Measurements from ENCODE around the gene MACROH2A2.
"Not testable (repeated sequence)": the region's sequence is repeated elsewhere in the genome, so short reads cannot be mapped to it uniquely, and the experiment has no call there.

The MACROH2A2 gene

GRCh38 chr10:70052462-70053217 is at the start of gene MACROH2A2:
MACROH2A2 (plus strand) TSS chr10:70052846; CDS start chr10:70075659, 22,813 bp downstream.
- H3K27ac Mint-ChIP-seq, result peak within 1 kb of the TSS; percentile 55
- no peaks in the 10 kb centered on the region for H3K36me3 Mint-ChIP-seq (ENCODE audit: low read depth)
- H3K27me3 Mint-ChIP-seq, result peaks cover 48% of the 10 kb centered on the region
- no peaks in the 10 kb centered on the region for H3K9me3 Mint-ChIP-seq
- intact Hi-C loops (cut with micrococcal nuclease), result no loop called here
- peaks cover 16% of the 10 kb centered on the region for H3K4me1 Mint-ChIP-seq (ENCODE audit: low read depth)
- H3K4me3 Mint-ChIP-seq, result peak within 1 kb of the TSS; percentile 77

DNA sequence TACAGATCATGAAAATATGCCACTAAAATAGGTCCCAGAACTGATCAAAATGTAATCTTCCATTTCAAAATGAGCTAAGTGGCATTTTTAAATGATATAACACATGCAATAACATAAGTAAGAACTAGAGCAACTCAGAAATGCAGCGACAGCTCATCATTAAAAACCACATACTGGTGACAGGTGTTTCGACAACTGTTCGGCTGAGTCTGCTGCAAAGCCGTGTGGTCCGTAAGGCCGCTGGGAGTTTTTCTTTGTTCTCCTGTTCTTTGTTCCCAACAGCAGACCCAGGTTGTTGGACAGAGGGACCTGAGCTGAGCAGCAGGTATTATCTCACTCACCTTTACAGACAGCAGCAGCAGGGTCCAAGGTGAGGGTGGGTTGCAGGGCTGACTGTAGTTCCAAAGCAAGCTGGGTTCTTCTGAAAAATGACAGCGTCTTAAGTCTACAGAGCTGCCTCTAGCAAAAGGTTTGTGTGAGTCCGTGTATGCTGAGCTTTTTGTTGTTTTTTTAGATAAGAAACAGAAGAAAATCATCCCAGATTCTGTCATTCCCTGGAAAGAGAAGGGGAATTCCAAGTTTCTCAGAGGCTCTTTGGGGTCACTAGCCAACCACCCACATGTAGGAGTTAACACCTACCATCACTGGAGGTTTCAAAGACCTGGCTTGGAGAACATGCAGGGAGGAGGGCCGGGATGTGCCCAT is 45.4 kb upstream of the MACROH2A2 start:
- Mint-ChIP-seq H3K36me3 (ENCODE audit: low read depth) (no peaks in the 10 kb centered on the region), H3K27ac (no peak overlapping the region), H3K9me3 (no peaks in the 10 kb centered on the region), H3K27me3 (peaks cover 32% of the 10 kb centered on the region), H3K4me1 (ENCODE audit: low read depth) (no peaks in the 10 kb centered on the region), H3K4me3 (no peak overlapping the region)
- intact Hi-C loops (cut with micrococcal nuclease), result no loop called here

DNA sequence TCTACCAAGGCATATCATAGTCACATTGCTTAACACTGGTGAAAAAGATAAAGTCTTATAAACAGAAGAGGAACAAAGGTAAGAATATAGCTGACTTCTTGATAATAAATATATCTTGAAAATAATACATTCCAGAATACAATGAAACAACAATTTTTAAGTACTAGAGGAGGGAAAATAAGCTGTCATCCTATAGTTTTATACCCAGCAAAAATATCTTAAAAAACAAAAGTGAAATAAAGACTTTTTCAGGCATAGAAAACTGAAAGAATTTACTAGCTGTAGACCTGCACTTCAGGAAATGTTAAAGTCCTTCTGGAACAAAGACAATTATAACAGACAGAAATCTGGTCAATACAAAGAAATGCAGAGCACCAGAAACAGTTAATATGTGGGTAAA is 21.4 kb upstream of the MACROH2A2 start:
- no peaks in the 10 kb centered on the region for H3K4me1 Mint-ChIP-seq (ENCODE audit: low read depth)
- no peak overlapping the region for H3K27ac Mint-ChIP-seq
- H3K27me3 Mint-ChIP-seq, result peaks cover 19% of the 10 kb centered on the region
- peaks cover 16% of the 10 kb centered on the region for H3K9me3 Mint-ChIP-seq
- intact Hi-C loops (cut with micrococcal nuclease), result no loop called here
- no peak overlapping the region for H3K4me3 Mint-ChIP-seq
- H3K36me3 Mint-ChIP-seq (ENCODE audit: low read depth), result no peaks in the 10 kb centered on the region

DNA sequence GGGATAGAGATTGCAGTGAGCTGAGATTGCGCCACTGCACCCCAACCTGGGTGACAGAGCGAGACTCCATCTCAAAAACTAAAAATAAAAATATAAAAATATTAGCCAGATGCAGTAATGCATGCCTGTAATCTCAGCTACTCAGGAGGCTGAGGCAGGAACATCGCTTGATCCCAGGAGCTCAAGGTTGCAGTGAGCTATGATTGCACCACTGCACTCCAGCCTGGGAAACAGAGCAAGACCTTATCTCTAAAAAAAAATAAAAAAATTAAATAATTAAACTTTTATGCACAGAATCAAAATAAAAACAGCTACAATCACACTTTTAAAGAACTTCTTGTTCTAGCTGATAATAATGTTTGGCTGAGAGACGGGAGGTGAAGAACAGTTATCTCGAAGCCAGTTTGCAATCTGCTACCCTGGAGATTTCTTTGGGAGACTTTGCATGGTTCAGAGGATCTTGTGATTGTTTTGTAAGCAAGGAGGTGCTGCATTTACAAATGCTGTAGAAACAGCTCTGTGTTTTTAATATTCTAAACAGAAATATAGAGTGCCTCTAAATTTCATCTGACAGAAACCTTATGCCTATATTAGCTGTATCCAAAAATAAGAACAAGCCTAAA is 19.9 kb upstream of the MACROH2A2 start:
- Mint-ChIP-seq H3K9me3 (peaks cover 16% of the 10 kb centered on the region), H3K36me3 (ENCODE audit: low read depth) (no peaks in the 10 kb centered on the region), H3K4me1 (ENCODE audit: low read depth) (no peaks in the 10 kb centered on the region), H3K4me3 (no peak overlapping the region), H3K27me3 (peaks cover 19% of the 10 kb centered on the region), H3K27ac (no peak overlapping the region)
- intact Hi-C loops (cut with micrococcal nuclease), result no loop called here

- Mint-ChIP-seq H3K36me3 (ENCODE audit: low read depth) (no peaks in the 10 kb centered on the region), H3K27me3 (peaks cover 15% of the 10 kb centered on the region), H3K27ac (no peak overlapping the region), H3K4me1 (ENCODE audit: low read depth) (no peaks in the 10 kb centered on the region), H3K4me3 (no peak overlapping the region), H3K9me3 (peaks cover 21% of the 10 kb centered on the region)
- intact Hi-C loops (cut with micrococcal nuclease), result no loop called here
Observed at GRCh38 chr10:70034232-70034631, 18.4 kb upstream of the MACROH2A2 start.

DNA sequence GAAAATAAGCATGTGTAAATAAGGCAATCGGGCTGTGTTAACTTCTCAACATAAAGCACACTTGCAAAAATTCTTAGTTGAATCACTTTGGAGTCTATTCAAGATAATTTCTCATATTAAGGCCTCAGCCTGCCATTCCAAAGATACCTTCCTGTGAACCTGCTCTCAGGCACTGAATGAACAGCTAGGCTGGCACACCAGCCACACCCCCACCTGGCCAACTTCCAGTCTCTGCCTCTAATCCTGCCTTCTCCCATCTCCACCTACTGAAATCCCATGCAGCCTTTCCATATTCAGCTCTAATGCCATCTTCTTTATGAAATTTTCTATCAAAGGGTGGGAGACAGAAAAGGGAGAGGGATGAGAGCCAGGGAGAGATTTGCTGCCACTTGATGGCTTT is 17.1 kb upstream of the MACROH2A2 start:
- intact Hi-C loops (cut with micrococcal nuclease), result no loop called here
- H3K36me3 Mint-ChIP-seq (ENCODE audit: low read depth), result no peaks in the 10 kb centered on the region
- no peak overlapping the region for H3K27ac Mint-ChIP-seq
- peaks cover 9% of the 10 kb centered on the region for H3K27me3 Mint-ChIP-seq
- H3K4me1 Mint-ChIP-seq (ENCODE audit: low read depth), result no peaks in the 10 kb centered on the region
- peaks cover 19% of the 10 kb centered on the region for H3K9me3 Mint-ChIP-seq
- no peak overlapping the region for H3K4me3 Mint-ChIP-seq

DNA sequence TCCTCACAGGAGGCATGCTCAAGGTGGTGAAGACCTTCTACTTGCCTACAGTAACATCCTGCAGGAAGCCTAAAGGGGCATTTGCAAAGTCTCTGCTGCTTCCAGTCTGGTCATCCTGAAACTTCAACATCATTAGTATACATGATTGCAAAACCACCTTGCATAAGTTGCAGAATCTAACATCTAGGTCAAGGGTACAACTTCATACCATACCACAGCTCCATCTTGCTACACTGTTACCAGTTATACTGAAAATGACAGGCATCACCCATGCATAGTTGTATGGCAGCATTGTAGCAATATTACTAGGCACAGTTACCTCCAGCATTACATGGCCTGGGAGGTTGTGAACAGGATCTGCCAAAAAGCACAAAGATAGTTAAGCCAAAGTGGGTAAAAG is 13.7 kb upstream of the MACROH2A2 start:
- Mint-ChIP-seq H3K36me3 (ENCODE audit: low read depth) (no peaks in the 10 kb centered on the region), H3K27me3 (peaks cover 13% of the 10 kb centered on the region), H3K27ac (no peak overlapping the region), H3K9me3 (peaks cover 33% of the 10 kb centered on the region), H3K4me1 (ENCODE audit: low read depth) (no peaks in the 10 kb centered on the region), H3K4me3 (no peak overlapping the region)
- intact Hi-C loops (cut with micrococcal nuclease), result no loop called here

DNA sequence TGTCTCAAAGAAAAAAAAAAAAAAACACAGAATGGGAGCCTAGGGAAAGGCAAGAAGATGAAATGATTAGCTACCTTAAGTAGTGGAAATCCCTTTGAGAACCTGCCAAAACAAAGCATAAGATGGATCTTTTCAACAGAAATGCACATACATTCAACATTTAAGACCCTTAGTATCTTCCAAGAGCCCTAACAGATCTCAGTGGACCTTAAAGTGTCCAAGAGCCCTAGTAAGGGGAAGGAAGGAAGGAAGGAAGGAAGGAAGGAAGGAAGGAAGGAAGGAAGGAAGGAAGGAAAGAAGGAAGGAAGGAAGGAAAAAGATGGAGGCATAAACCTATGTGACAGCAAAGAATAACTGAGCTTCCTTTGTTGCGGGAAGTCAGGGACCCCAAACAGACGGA is 11.6 kb upstream of the MACROH2A2 start:
- Mint-ChIP-seq H3K36me3 (ENCODE audit: low read depth) (no peaks in the 10 kb centered on the region), H3K27me3 (peaks cover 10% of the 10 kb centered on the region), H3K9me3 (peaks cover 33% of the 10 kb centered on the region), H3K4me1 (ENCODE audit: low read depth) (no peaks in the 10 kb centered on the region), H3K4me3 (no peak overlapping the region), H3K27ac (no peak overlapping the region)
- intact Hi-C loops (cut with micrococcal nuclease), result no loop called here

DNA sequence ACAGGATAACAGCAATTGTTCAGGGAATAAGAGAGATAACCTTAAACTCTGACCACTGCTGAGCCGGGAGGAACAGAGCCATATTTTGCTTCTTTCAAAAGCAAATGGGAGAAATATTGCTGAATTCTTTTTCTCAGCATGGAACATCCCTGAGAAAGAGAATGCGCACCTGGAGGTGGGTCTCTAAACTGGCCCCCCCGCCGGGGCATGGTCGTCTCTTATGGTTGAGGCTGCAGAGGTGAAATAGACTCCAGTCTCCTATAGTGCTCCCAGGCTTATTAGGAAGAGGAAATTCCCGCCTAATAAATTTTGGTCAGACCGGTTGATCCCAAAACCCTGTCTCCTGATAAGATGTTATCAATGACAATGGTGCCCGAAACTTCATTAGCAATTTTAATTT is 10.9 kb upstream of the MACROH2A2 start:
- H3K27ac Mint-ChIP-seq; intact Hi-C loops (cut with micrococcal nuclease); H3K36me3 Mint-ChIP-seq (ENCODE audit: low read depth); H3K4me3 Mint-ChIP-seq; H3K4me1 Mint-ChIP-seq (ENCODE audit: low read depth): not testable (repeated sequence)
- Mint-ChIP-seq H3K27me3 (peaks cover 12% of the 10 kb centered on the region), H3K9me3 (peaks cover 33% of the 10 kb centered on the region)

- H3K36me3 Mint-ChIP-seq (ENCODE audit: low read depth); H3K9me3 Mint-ChIP-seq; intact Hi-C loops (cut with micrococcal nuclease); H3K4me1 Mint-ChIP-seq (ENCODE audit: low read depth); H3K27ac Mint-ChIP-seq; H3K4me3 Mint-ChIP-seq: not testable (repeated sequence)
- H3K27me3 Mint-ChIP-seq, result peaks cover 35% of the 10 kb centered on the region
Observed at GRCh38 chr10:70047066-70047465, 5.6 kb upstream of the MACROH2A2 start.

DNA sequence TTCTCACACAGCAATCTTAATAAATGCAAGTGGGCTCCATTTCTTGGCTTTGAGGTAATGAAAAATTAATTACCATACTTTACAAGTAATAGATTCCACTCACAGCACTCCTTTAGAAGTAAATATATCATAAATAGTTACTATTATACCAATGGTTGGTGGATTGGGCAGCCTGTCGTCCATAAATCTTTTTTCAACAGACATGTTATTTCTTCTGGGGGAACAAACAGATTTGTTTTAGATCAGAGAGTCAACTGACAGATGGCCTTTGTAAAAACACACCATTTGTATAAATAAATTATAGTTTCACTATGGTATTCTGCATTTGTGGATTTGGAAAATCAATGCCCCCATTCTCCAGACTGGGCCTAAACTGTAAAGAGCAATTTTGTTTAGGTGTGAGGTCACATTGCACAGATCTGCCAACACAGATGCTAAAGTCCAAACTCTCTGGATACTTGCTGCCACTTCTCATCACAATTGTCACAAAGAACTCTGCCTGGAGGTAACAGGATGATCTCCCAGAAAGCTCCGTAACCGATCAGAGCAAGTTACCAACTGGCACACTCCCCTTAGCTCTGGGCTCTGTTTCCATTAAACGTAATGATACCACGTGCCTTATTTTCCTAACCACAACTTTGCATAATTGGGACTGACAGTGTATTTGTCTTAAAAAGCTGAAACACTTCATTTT is 4.5 kb upstream of the MACROH2A2 start:
- H3K36me3 Mint-ChIP-seq (ENCODE audit: low read depth), result no peaks in the 10 kb centered on the region
- intact Hi-C loops (cut with micrococcal nuclease), result no loop called here
- peaks cover 11% of the 10 kb centered on the region for H3K4me1 Mint-ChIP-seq (ENCODE audit: low read depth)
- no peak overlapping the region for H3K27ac Mint-ChIP-seq
- no peak overlapping the region for H3K4me3 Mint-ChIP-seq
- no peaks in the 10 kb centered on the region for H3K9me3 Mint-ChIP-seq
- H3K27me3 Mint-ChIP-seq, result peaks cover 39% of the 10 kb centered on the region

DNA sequence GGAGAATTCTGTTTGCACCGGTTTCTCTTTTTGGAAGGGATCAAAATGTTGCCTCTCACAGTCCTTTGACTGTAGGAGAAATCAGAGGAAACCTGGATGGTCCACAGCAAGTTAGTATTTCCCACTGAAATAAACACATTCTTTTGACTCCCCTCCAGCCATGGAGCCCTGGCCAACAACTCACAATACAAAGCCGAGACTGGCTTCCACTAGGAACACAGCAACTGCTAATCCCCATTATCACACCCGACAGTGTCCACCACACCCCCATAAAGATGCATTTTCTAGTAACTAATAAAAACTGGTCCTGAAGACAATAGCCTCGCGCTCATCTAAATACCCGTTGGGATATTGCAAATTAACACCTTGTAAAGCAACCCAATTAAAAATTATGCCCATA is 798 bp upstream of the MACROH2A2 start:
- intact Hi-C loops (cut with micrococcal nuclease), result no loop called here
- H3K27ac Mint-ChIP-seq, result no peak overlapping the region
- H3K36me3 Mint-ChIP-seq (ENCODE audit: low read depth), result no peaks in the 10 kb centered on the region
- H3K9me3 Mint-ChIP-seq, result no peaks in the 10 kb centered on the region
- H3K4me3 Mint-ChIP-seq, result no peak overlapping the region
- peaks cover 48% of the 10 kb centered on the region for H3K27me3 Mint-ChIP-seq
- H3K4me1 Mint-ChIP-seq (ENCODE audit: low read depth), result peaks cover 16% of the 10 kb centered on the region

GRCh38 chr10:70053218-70053840 is 683 bp downstream of the MACROH2A2 start:
- no peaks in the 10 kb centered on the region for H3K36me3 Mint-ChIP-seq (ENCODE audit: low read depth)
- H3K27ac Mint-ChIP-seq, result peak overlapping the region; percentile 55
- peaks cover 48% of the 10 kb centered on the region for H3K27me3 Mint-ChIP-seq
- H3K4me1 Mint-ChIP-seq (ENCODE audit: low read depth), result peaks cover 16% of the 10 kb centered on the region
- no peaks in the 10 kb centered on the region for H3K9me3 Mint-ChIP-seq
- intact Hi-C loops (cut with micrococcal nuclease), result no loop called here
- H3K4me3 Mint-ChIP-seq, result peak overlapping the region; percentile 77
